ENCODE results near the gene TNNI2.
"Not testable (repeated sequence)": the region's sequence is repeated elsewhere in the genome, so short reads cannot be mapped to it uniquely, and the experiment has no call there.

The TNNI2 gene

GRCh38 chr11:1838426-1839144, at the start of gene TNNI2:
Gene TNNI2, plus strand, starts transcription at chr11:1838981. Its CDS starts 716 bp downstream, at chr11:1839697.
- no peak for DNase-seq

- DNase-seq, result no peak
These were observed 46.9 kb upstream of the TNNI2 start for GRCh38 chr11:1791912-1792311.

DNA sequence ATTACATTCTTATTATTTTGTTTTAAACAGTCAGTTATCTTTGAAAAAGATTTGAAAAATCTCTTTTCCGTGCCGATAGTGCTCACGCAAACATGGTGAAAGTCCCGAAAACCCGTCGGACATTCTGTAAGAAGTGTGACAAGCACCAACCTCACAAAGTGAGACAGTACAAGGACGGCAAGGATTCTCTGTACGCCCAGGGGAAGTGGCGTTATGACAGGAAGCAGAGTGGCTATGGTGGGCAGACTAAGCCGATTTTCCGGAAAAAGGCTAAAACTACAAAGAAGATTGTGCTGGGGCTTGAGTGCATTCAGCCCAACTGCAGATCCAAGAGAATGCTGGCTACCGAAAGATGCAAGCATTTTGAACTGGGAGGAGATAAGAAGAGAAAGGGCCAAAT, 46.3 kb upstream of the TNNI2 start:
- no peak for DNase-seq

- DNase-seq, result no peak
These were observed 45.7 kb upstream of the TNNI2 start for GRCh38 chr11:1793081-1793480.

- no peak for DNase-seq
These were observed 42.3 kb upstream of the TNNI2 start for GRCh38 chr11:1796413-1797011.

- DNase-seq, result no peak
These were observed 41.2 kb upstream of the TNNI2 start for GRCh38 chr11:1797391-1798125.

- DNase-seq, result no peak
These were observed 35.5 kb upstream of the TNNI2 start for GRCh38 chr11:1803246-1803645.

DNA sequence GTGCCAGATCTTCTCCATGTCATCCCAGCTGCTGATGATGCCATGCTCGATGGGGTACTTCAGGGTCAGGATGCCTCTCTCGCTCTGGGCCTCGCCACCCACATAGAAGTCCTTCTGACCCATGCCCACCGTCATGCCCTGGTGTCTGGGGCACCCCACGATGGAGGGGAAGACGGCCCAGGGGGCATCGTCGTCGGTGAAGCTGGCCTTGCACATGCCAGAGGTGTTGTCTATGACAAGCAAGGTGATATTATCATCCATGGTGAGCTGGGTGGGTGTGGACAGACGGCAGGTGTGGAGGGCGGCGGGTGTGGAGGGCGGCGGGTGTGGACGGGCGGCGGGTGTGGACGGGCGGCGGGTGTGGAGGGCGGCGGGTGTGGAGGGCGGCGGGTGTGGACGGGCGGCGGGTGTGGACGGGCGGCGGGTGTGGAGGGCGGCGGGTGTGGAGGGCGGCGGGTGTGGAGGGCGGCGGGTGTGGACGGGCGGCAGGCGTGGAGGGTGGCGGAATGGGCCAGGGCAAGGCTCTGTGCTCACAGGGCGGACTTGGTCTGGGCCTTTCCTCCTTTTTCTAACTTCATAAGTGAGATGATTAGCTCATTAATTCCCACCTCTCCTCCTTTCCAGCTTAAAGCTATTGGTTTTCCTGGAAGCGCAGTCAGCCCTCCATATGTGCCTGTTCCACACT, 34.8 kb upstream of the TNNI2 start:
- not testable (repeated sequence) for DNase-seq

GRCh38 chr11:1805525-1805924, 33.3 kb upstream of the TNNI2 start:
- DNase-seq, result no peak

GRCh38 chr11:1807264-1807995, 31.4 kb upstream of the TNNI2 start:
- DNase-seq, result no peak

DNA sequence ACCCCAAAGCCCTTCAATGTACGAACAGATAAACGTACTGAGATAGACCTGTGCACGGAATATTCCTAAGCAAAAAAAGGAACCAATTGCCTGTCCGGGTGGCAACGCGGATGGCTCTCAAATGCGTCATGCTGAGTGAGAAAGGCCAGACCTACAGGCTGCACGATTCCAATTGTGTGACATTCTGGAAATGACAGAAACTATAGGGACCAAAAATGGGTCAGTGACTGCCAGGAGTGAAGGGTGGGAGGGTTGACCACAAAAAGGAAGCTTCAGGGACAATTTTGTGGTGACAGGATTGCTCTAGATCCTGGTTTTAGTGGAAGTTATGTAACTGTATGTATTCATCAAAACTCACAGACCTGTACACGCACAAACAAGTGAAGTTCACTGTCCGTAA, 28.0 kb upstream of the TNNI2 start:
- no peak for DNase-seq

- DNase-seq, result no peak
These were observed 26.5 kb upstream of the TNNI2 start for GRCh38 chr11:1812274-1812673.

DNA sequence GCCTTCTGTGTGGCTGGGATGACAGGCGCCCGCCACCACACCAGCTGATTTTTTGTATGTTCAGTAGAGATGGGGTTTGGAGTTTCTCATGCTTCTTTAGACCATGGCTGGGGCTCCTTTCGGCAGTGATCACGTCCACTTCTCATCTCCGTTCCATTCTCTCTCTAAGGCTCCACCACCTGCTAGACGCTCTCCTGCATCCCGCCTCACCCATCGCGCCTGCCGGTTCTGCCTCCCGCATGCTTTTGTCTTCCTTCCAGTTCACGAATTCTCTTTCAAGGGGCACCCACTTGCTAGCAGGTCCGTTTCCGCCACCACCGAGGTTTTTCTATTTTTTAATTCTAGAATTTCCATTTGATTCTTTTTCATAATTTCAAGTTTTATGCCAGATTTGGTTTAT, 26.0 kb upstream of the TNNI2 start:
- no peak for DNase-seq

DNA sequence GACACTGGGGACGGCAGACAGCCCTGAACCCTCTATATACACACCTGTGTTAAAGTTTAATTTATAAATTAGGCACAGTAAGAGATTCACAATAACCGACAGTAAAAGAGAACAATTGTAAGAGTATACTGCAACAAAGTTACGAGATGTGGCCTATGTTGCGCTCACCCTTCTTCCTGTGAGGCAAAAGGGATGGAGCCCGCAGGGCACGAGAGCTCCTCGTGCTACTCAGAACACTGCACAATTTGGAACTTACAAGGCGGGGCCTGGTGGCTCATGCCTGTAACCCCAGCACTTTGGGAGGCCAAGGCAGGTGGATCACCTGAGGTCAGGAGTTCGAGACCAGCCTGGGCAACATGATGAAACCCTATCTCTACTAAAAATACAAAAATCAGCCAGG, 25.4 kb upstream of the TNNI2 start:
- not testable (repeated sequence) for DNase-seq

GRCh38 chr11:1814691-1815090, 24.1 kb upstream of the TNNI2 start:
- no peak for DNase-seq

DNA sequence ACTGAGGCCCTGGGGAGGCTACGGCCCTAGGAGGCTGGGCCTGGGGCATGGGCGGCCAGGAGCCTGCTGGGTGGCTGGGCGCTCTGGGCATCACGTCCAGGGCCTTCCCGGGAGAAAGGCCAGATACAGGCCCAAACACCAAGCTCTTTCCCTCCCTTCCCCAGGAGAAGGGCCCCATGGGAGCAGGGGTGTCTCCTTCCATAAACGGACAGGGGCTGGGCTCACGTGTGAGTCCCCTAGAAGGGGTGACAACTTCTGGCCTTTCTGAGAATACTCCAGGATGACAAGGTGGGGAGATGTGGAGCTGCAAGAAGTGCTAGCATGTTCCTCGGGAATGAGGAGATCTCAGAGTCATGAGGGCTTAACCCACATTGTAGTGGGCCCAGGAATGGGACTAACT, 23.5 kb upstream of the TNNI2 start:
- DNase-seq, result no peak

DNA sequence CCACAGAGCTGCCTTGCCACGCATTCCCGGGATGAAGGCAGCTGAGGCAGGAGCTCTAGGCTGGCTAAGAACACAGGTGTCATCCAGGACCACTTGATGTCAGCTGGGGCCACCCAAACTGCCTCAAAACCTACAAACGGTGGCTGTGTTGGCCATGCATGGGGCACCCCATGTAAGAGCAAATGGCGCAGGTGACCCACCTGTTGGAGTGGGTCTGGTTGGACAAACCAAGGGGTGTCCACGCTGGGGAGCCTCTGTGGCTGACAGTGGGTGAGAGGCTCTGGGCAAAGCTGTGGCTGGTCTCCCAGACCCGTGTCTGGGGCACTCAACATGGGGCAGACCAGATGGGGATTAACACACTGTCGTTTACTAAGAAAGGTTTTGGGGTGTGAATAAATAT, 23.0 kb upstream of the TNNI2 start:
- no peak for DNase-seq

DNA sequence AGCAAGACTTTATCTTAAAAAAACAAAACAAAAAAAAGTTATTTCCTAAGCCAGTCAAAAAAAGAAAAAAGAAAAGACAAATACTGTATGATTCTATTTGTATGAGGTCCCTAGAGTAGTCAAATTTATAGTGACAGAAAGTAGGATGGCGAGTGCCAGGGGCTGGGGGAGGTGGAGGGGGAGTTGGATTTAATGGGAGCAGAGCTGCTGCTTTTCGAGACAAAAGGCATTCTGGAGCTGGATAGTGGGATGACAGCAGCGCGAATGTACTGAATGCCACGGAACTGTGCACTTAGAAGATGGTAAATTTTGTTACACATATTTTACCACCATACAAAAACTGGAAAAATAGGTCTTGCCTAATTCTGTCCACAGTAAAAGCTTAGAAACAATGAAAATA, 21.8 kb upstream of the TNNI2 start:
- no peak for DNase-seq

- no peak for DNase-seq
These were observed 21.3 kb upstream of the TNNI2 start for GRCh38 chr11:1817511-1817910.

- no peak for DNase-seq
These were observed 19.7 kb upstream of the TNNI2 start for GRCh38 chr11:1819074-1819473.

- DNase-seq, result no peak
These were observed 18.1 kb upstream of the TNNI2 start for GRCh38 chr11:1820463-1821325.

DNA sequence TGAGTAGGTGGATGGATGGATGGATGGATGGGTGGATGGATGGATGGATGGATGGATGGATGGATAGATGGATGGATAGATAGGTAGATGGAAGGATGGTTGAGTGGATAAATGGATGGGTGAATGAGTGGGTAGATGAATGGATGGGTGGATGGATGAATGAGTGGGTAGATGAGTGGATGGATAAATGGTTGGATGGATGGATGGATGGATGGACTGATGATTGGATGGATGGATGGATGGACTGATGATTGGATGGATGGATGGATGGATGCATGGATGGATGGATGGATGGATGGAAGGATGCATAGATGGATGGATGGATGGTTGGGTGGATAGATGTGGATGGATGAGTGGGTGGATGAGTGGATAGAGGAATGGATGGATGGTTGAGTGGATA, 17.2 kb upstream of the TNNI2 start:
- no peak for DNase-seq

Data from NCI-H1694 treated with DMSO at 0.1 percent for 48 hours (cell line).